NCI-H748 (cell line): ENCODE measurements around the gene PYHIN1.
A peak's percentile ranks its signal among the peaks of the same experiment; 100 is the strongest.
"Not testable (repeated sequence)": the region's sequence is repeated elsewhere in the genome, so short reads cannot be mapped to it uniquely, and the experiment has no call there.

ENCODE experiments used
- DNase-seq: peaks from one replicate; lab custom pipeline; 2025; ENCODE audit not compliant: unreplicated experiment; lab: John Stamatoyannopoulos, UW

PYHIN1 gene

GRCh38 chr1:158978730-158979129 lies 47.4 kb downstream of the PYHIN1 start:
- no peak for DNase-seq

- DNase-seq: no peak
Observed at GRCh38 chr1:158979229-158979628, 47.9 kb downstream of the PYHIN1 start.

GRCh38 chr1:158983235-158983634 lies 51.9 kb downstream of the PYHIN1 start:
- DNase-seq: no peak

- no peak for DNase-seq
Observed at GRCh38 chr1:158984386-158984785, 53.0 kb downstream of the PYHIN1 start.

GRCh38 chr1:158989424-158989823 lies 58.1 kb downstream of the PYHIN1 start:
- DNase-seq: no peak

- no peak for DNase-seq
Observed at GRCh38 chr1:158992787-158993312, 61.5 kb downstream of the PYHIN1 start.

- DNase-seq: no peak
Observed at GRCh38 chr1:158996998-158997397, 65.6 kb downstream of the PYHIN1 start.

GRCh38 chr1:158998037-158998780 lies 66.9 kb downstream of the PYHIN1 start:
- DNase-seq: no peak

GRCh38 chr1:158998781-158999161 lies 67.4 kb downstream of the PYHIN1 start:
- DNase-seq: peak; percentile 43

- DNase-seq: no peak
Observed at GRCh38 chr1:158999316-159000069, 68.1 kb downstream of the PYHIN1 start.

GRCh38 chr1:159000070-159000409 lies 68.7 kb downstream of the PYHIN1 start:
- no peak for DNase-seq

GRCh38 chr1:159000625-159001024 lies 69.3 kb downstream of the PYHIN1 start:
- no peak for DNase-seq

GRCh38 chr1:159005161-159005560 lies 73.8 kb downstream of the PYHIN1 start:
- DNase-seq: no peak

GRCh38 chr1:159005676-159006075 lies 74.3 kb downstream of the PYHIN1 start:
- no peak for DNase-seq

GRCh38 chr1:159006210-159006807 lies 75.0 kb downstream of the PYHIN1 start:
- not testable (repeated sequence) for DNase-seq

GRCh38 chr1:159007726-159008125 lies 76.4 kb downstream of the PYHIN1 start:
- DNase-seq: no peak

- no peak for DNase-seq
Observed at GRCh38 chr1:159008744-159009188, 77.4 kb downstream of the PYHIN1 start.

- DNase-seq: no peak
Observed at GRCh38 chr1:159009287-159009686, 77.9 kb downstream of the PYHIN1 start.

- DNase-seq: no peak
Observed at GRCh38 chr1:159009704-159010361, 78.5 kb downstream of the PYHIN1 start, which contains the start of gene IFI16. Gene IFI16 (plus strand): TSS chr1:159009907. CDS start chr1:159014681, 4,774 bp downstream.

- no peak for DNase-seq
Observed at GRCh38 chr1:159010391-159010790, 79.0 kb downstream of the PYHIN1 start.

- not testable (repeated sequence) for DNase-seq
Observed at GRCh38 chr1:159011001-159011400, 79.6 kb downstream of the PYHIN1 start.
